Measurements from ENCODE around the gene ABCB4. TPM values are rescaled to one million over a fixed set of nuclear protein-coding genes. Genes with fewer than 3 reads are reported as not detected.

Gene ABCB4
- total and polyA plus RNA-seq, 2 donors from 2014 or later = 2.0 TPM

- FAIRE-seq = no peak
Measured at GRCh38 chr7:87459941-87460340, 15.5 kb downstream of the ABCB4 start.

GRCh38 chr7:87458148-87458547, 17.3 kb downstream of the ABCB4 start:
- intact Hi-C loops (cut with DNase I) = no loop called here
- TF ChIP-seq CTCF (IDR thresholded peaks at IDR 0.05; ENCODE audit: borderline replicate concordance, extremely low read depth, insufficient read depth) = no peak
- FAIRE-seq = no peak

More at GRCh38 chr7:87459941-87460340, 15.5 kb downstream of the ABCB4 start:
- no peak overlapping the region for H3K4me3 ChIP-seq (ENCODE audit: low read length in 3 of 3)
- no peaks in the 10 kb centered on the region for H3K27me3 ChIP-seq (ENCODE audit: control insufficient read depth, insufficient read depth, low read length)
- H3K9me3 ChIP-seq (ENCODE audit: control insufficient read depth in 2 of 3, insufficient read depth in 1 of 3, low read length in 3 of 3) = no peaks in the 10 kb centered on the region
- H3K36me3 ChIP-seq (ENCODE audit: control insufficient read depth in 2 of 3, insufficient read depth in 3 of 3, low read length in 3 of 3) = no peaks in the 10 kb centered on the region
- intact Hi-C loops (cut with DNase I) = no loop called here
- H3K9ac ChIP-seq (ENCODE audit: low read length in 3 of 3) = no peak overlapping the region
- no peak for TF ChIP-seq CTCF (IDR thresholded peaks at IDR 0.05; ENCODE audit: borderline replicate concordance, extremely low read depth, insufficient read depth)
- no peak for DNase-seq
- H3K4me1 ChIP-seq (ENCODE audit: control insufficient read depth in 2 of 3, insufficient read depth in 2 of 3, low read depth in 1 of 3, low read length in 3 of 3) = no peaks in the 10 kb centered on the region
- H3K27ac ChIP-seq (ENCODE audit: low read depth in 2 of 2, low read length in 2 of 2) = no peak overlapping the region

GRCh38 chr7:87456247-87456646, 19.2 kb downstream of the ABCB4 start:
- DNase-seq = no peak
- Histone ChIP-seq H3K27me3 (ENCODE audit: control insufficient read depth, insufficient read depth, low read length) (no peaks in the 10 kb centered on the region), H3K9me3 (ENCODE audit: control insufficient read depth in 2 of 3, insufficient read depth in 1 of 3, low read length in 3 of 3) (no peaks in the 10 kb centered on the region), H3K36me3 (ENCODE audit: control insufficient read depth in 2 of 3, insufficient read depth in 3 of 3, low read length in 3 of 3) (no peaks in the 10 kb centered on the region), H3K4me1 (ENCODE audit: control insufficient read depth in 2 of 3, insufficient read depth in 2 of 3, low read depth in 1 of 3, low read length in 3 of 3) (no peaks in the 10 kb centered on the region), H3K27ac (ENCODE audit: low read depth in 2 of 2, low read length in 2 of 2) (no peak overlapping the region), H3K9ac (ENCODE audit: low read length in 3 of 3) (no peak overlapping the region), H3K4me3 (ENCODE audit: low read length in 3 of 3) (no peak overlapping the region)
- FAIRE-seq = no peak
- TF ChIP-seq CTCF (IDR thresholded peaks at IDR 0.05; ENCODE audit: borderline replicate concordance, extremely low read depth, insufficient read depth) = no peak
- intact Hi-C loops (cut with DNase I) = no loop called here

More at GRCh38 chr7:87458148-87458547, 17.3 kb downstream of the ABCB4 start:
- no peak overlapping the region for H3K4me3 ChIP-seq (ENCODE audit: low read length in 3 of 3)
- DNase-seq = no peak
- H3K9me3 ChIP-seq (ENCODE audit: control insufficient read depth in 2 of 3, insufficient read depth in 1 of 3, low read length in 3 of 3) = no peaks in the 10 kb centered on the region
- no peak overlapping the region for H3K27ac ChIP-seq (ENCODE audit: low read depth in 2 of 2, low read length in 2 of 2)
- H3K9ac ChIP-seq (ENCODE audit: low read length in 3 of 3) = no peak overlapping the region
- no peaks in the 10 kb centered on the region for H3K4me1 ChIP-seq (ENCODE audit: control insufficient read depth in 2 of 3, insufficient read depth in 2 of 3, low read depth in 1 of 3, low read length in 3 of 3)
- H3K27me3 ChIP-seq (ENCODE audit: control insufficient read depth, insufficient read depth, low read length) = no peaks in the 10 kb centered on the region
- H3K36me3 ChIP-seq (ENCODE audit: control insufficient read depth in 2 of 3, insufficient read depth in 3 of 3, low read length in 3 of 3) = no peaks in the 10 kb centered on the region

- Histone ChIP-seq H3K4me1 (ENCODE audit: control insufficient read depth in 2 of 3, insufficient read depth in 2 of 3, low read depth in 1 of 3, low read length in 3 of 3) (no peaks in the 10 kb centered on the region), H3K9ac (ENCODE audit: low read length in 3 of 3) (no peak overlapping the region), H3K36me3 (ENCODE audit: control insufficient read depth in 2 of 3, insufficient read depth in 3 of 3, low read length in 3 of 3) (no peaks in the 10 kb centered on the region), H3K27ac (ENCODE audit: low read depth in 2 of 2, low read length in 2 of 2) (no peak overlapping the region), H3K9me3 (ENCODE audit: control insufficient read depth in 2 of 3, insufficient read depth in 1 of 3, low read length in 3 of 3) (no peaks in the 10 kb centered on the region), H3K27me3 (ENCODE audit: control insufficient read depth, insufficient read depth, low read length) (no peaks in the 10 kb centered on the region), H3K4me3 (ENCODE audit: low read length in 3 of 3) (no peak overlapping the region)
- TF ChIP-seq CTCF (IDR thresholded peaks at IDR 0.05; ENCODE audit: borderline replicate concordance, extremely low read depth, insufficient read depth) = no peak
- FAIRE-seq (no peak), DNase-seq (no peak)
- intact Hi-C loops (cut with DNase I) = no loop called here
Measured at GRCh38 chr7:87452279-87452678, 23.2 kb downstream of the ABCB4 start.
